RCC 7860 (cell line): ENCODE measurements around the gene MSANTD1.

Source experiments
- DNase-seq: peaks from one replicate; pipeline ENCODE4 v3.0.0-alpha.2; 2015; ENCODE audit warnings: low spot score
- FAIRE-seq: peaks from 2 replicates; lab custom pipeline; 2012; peaks lifted over from hg19 to GRCh38; lab: Jason Lieb, UNC

MSANTD1 gene

DNA sequence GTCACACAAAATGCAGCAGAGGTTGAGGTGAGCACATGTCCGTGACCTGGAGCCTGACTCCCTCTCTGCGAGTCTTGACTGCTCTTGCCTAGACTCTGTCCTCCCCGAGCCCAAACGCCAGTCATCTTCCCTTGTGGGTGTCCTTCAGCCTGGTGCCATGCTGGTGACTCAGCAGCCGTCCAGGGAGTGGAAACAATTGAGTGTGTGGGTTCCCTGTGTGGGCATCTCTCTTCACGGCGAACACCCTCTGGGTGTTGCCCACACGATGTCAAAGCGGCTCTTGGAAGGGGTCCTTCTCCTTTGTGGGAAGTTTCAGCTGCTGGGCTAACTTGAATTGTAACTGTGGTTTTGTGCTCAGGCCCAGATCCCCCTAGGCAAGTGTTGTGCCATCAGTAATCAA lies 17.5 kb upstream of the MSANTD1 start:
- FAIRE-seq (no peak), DNase-seq (no peak)

- no peak for FAIRE-seq
- DNase-seq = no peak
Measured at GRCh38 chr4:3232001-3232400, 17.0 kb upstream of the MSANTD1 start.

DNA sequence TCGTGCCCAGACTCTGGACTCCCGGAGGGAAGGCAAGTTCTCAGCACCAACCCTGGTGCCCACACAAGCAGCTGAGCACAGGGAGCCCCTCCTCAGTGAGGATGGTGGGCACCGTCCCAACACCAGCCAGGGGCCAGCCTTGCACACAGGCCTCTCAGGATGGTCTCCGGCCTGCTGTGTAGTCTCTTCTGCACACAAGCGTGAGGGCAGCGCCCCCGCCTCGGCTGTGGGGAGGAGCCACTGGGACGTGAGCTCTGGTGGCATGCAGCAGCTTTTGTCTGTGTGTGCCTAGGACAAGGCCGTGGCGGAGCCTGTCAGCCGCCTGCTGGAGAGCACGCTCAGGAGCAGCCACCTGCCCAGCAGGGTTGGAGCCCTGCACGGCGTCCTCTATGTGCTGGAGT lies 16.1 kb upstream of the MSANTD1 start:
- no peak for FAIRE-seq
- DNase-seq = no peak

GRCh38 chr4:3233391-3234071 lies 15.4 kb upstream of the MSANTD1 start:
- DNase-seq (no peak), FAIRE-seq (no peak)

DNA sequence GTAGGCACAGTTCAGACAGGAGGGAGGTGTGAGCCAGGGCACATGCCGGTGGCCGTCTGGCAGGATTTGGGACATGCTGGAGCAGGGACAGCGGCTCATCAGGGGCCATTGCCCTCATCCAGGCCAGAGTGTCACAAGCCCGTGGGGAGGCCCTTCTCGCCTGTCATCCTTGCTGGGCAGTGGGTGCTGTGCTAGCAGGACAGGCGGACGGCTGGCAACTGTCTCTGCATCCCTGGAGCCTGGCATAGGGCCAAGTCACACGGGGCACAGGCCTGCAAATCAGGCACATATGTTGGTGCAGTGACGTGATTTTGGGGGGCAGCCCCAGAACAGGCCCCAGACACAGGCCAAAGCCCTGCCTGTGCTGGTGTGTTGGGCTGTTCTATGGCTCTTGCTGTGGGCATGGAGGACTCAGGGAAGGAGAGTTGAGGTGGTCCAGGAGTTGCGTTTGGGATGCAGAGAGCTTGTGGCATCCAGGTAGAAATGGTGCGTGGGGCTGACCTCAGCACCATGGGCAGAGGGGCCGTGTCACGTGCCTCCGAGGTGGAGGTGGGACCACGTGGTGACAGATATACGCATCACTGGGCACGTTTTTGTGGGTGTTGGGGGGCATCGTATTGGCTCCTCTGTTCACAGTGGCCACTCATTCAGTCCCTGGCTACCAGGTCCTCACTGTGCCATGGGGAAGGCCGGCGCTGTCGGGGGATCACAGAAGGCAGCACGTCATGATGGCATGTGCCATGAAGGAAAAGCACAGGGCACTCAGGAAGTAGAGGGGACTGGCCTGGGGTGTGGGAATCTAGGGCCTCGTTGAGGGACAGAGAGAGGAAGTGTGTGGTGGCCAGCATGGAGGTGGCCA lies 14.6 kb upstream of the MSANTD1 start:
- DNase-seq = no peak

DNA sequence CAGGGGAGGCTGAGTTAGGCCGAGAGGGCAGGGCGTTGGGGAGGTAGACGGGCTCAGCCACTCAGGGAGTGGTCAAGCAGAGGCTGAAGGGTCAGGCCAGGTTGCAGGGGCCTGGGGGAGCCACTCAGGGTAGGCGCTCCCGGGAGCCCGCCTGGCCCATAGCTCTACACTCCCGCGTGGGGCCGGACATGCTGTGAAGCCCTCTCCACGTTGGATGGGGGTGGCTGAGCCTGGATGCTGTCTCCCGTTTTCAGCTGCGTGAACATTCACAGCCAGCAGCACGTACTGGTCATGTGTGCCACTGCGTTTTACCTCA lies 14.0 kb upstream of the MSANTD1 start:
- FAIRE-seq (no peak), DNase-seq (no peak)

More for the DNA sequence above, 14.6 kb upstream of the MSANTD1 start:
- FAIRE-seq = no peak

- FAIRE-seq = no peak
- no peak for DNase-seq
Measured at GRCh38 chr4:3235581-3235980, 13.4 kb upstream of the MSANTD1 start.

- DNase-seq (no peak), FAIRE-seq (no peak)
Measured at GRCh38 chr4:3236326-3236878, 12.6 kb upstream of the MSANTD1 start.

DNA sequence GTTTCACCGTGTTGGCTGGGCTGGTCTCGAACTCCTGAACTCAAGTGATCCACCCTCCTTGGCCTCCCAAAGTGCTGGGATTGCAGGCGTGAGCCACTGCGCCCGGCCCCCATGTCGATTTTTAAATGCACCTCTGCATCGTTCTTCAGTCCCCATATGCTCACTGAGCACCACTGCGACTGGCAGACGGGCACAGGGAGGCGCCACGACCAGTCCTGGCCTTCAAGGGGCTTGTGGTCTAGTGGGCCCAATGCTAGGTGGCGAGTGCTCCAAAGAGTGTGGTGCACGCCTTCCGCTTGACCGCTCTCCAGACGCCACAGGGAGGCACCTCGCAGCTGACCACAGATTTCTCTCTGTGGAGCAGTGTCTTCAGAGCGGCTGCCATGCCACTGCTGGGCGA lies 11.7 kb upstream of the MSANTD1 start:
- FAIRE-seq (no peak), DNase-seq (no peak)

DNA sequence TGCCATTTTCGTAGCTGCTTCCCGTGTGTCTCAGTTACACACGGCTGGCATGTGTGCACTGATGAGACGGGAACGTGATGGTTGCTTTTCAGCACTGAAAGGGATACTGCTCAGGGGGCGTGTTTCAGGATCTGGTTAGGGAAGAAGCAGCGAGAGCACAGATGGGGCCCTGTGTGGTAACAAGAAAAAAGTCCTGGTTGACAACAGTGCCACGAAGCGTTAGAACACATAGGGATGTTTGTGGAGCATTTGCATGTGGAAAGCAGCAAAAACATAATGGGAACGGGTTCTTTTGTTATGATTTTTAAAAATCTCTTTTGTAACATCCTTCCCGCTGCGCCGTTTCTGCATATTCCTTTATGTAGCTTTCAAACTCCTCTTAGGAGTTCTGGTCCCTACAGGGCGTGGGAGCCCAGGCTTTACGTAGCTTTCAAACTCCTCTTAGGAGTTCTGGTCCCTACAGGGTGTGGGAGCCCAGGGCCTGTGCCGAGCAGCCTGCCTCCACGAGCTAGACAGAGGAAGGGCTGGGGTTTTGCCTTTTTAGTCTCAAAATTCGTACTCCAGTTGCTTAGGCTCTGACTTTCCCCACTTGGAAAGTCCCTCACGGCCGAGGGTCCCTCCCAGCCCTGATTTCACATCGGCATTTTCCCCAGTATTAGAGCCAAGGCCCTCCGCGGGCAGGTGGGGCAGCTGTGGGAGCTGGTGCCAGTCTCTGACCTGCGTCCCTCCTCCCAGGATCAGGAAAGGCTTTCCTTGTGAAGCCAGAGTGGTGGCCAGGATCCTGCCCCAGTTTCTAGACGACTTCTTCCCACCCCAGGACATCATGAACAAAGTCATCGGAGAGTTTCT lies 11.0 kb upstream of the MSANTD1 start:
- FAIRE-seq = no peak
- DNase-seq = no peak

DNA sequence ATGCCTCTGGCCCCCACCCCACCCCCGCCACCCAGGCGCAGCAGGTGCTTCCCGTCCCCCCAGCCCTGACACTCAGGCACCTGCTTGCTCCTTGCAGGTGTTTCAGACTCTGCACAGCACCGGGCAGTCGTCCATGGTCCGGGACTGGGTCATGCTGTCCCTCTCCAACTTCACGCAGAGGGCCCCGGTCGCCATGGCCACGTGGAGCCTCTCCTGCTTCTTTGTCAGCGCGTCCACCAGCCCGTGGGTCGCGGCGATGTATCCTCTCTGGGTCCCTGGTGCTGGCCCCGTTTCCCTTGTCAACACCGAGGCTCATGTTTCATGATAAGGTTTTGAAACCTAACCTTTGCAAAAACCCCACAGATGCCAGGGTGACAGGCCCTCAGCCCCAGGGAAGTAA lies 10.2 kb upstream of the MSANTD1 start:
- FAIRE-seq (no peak), DNase-seq (no peak)

- no peak for DNase-seq
- no peak for FAIRE-seq
Measured at GRCh38 chr4:3239303-3239702, 9.7 kb upstream of the MSANTD1 start.

DNA sequence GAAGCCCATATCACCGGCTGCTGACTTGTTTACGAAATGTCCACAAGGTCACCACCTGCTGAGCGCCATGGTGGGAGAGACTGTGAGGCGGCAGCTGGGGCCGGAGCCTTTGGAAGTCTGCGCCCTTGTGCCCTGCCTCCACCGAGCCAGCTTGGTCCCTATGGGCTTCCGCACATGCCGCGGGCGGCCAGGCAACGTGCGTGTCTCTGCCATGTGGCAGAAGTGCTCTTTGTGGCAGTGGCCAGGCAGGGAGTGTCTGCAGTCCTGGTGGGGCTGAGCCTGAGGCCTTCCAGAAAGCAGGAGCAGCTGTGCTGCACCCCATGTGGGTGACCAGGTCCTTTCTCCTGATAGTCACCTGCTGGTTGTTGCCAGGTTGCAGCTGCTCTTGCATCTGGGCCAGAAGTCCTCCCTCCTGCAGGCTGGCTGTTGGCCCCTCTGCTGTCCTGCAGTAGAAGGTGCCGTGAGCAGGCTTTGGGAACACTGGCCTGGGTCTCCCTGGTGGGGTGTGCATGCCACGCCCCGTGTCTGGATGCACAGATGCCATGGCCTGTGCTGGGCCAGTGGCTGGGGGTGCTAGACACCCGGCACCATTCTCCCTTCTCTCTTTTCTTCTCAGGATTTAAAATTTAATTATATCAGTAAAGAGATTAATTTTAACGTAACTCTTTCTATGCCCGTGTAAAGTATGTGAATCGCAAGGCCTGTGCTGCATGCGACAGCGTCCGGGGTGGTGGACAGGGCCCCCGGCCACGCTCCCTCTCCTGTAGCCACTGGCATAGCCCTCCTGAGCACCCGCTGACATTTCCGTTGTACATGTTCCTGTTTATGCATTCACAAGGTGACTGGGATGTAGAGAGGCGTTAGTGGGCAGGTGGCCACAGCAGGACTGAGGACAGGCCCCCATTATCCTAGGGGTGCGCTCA lies 8.7 kb upstream of the MSANTD1 start:
- no peak for DNase-seq
- FAIRE-seq = no peak

- FAIRE-seq (no peak), DNase-seq (no peak)
Measured at GRCh38 chr4:3240936-3241522, 7.9 kb upstream of the MSANTD1 start.

DNA sequence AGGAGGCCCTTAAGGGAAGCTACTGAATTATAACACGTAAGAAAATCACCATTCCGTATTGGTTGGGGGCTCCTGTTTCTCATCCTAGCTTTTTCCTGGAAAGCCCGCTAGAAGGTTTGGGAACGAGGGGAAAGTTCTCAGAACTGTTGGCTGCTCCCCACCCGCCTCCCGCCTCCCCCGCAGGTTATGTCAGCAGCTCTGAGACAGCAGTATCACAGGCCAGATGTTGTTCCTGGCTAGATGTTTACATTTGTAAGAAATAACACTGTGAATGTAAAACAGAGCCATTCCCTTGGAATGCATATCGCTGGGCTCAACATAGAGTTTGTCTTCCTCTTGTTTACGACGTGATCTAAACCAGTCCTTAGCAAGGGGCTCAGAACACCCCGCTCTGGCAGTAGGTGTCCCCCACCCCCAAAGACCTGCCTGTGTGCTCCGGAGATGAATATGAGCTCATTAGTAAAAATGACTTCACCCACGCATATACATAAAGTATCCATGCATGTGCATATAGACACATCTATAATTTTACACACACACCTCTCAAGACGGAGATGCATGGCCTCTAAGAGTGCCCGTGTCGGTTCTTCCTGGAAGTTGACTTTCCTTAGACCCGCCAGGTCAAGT lies 6.9 kb upstream of the MSANTD1 start:
- FAIRE-seq (no peak), DNase-seq (no peak)

DNA sequence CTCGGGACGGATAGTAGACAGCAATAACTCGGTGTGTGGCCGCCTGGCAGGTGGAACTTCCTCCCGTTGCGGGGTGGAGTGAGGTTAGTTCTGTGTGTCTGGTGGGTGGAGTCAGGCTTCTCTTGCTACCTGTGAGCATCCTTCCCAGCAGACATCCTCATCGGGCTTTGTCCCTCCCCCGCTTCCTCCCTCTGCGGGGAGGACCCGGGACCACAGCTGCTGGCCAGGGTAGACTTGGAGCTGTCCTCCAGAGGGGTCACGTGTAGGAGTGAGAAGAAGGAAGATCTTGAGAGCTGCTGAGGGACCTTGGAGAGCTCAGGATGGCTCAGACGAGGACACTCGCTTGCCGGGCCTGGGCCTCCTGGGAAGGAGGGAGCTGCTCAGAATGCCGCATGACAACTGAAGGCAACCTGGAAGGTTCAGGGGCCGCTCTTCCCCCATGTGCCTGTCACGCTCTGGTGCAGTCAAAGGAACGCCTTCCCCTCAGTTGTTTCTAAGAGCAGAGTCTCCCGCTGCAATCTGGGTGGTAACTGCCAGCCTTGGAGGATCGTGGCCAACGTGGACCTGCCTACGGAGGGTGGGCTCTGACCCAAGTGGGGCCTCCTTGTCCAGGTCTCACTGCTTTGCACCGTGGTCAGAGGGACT lies 5.7 kb upstream of the MSANTD1 start:
- DNase-seq (no peak), FAIRE-seq (no peak)

DNA sequence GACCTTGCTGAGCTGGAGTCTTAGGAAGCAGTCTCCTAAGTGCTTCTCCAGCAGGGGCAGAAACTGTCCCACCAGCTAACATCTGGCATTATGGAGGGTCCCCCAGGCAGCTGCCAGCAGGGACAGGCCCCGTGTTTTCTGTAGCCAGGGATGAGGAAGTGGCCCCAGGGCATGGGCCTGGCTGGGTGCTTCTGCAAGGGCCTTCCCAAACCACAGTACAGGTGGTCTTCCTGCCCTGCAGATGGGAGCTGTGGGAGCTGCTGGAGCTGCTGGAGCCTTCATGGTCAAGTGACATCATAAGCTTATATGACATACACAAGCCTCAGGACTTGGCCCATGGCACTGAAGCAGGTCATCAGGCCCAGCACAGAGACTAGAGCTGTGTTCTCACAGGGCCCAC lies 5.0 kb upstream of the MSANTD1 start:
- no peak for FAIRE-seq

DNA sequence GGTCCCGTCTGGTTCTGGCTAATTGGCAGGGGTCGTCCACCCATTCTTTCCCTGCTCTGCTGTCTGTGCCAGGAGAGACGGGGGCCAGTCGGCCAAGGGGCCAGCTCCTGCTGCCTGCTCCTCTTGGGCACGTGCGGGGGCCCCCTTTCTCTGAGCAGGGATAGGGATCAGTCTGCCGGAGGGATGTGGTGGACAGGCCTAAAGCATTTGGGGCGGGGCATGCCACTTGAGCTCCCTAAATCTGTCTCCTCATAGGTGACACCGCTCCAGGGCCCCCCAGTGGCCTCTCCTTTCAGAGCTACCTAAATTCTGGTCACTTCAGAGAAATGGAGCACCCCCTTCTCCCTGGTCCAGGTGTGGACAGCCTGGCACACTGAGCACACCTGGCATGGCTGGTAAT lies 4.2 kb upstream of the MSANTD1 start:
- FAIRE-seq = no peak
- DNase-seq = no peak

More for the DNA sequence above, 5.0 kb upstream of the MSANTD1 start:
- DNase-seq = no peak

DNA sequence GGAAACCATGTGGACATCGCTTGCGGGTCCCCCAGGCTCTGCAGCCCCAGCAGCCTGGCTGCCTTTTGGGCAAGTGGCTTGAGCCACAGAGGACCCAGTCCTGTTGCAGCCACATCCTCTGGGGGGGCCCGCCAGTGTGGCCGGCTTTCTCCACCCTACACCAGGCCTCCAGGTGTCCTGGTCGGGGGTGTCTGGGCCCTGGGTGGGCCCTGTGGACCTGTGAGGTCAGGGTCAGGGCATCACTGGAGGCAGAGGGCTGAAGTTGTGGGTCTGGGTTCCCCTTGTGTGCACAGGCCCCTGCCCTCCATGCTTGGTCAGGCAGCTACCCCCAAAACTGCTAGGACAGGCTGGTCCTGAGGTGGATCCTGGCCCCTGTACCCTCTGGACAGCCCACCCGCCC lies 3.3 kb upstream of the MSANTD1 start:
- FAIRE-seq (no peak), DNase-seq (no peak)
